Gastroesophageal sphincter (tissue), 3 donors: ENCODE results near the gene LAMTOR1.

Experiments
- POLR2A ChIP-seq, 2 donors: fragments of 450-650 bp; IDR thresholded peaks; one replicate each; pipeline ENCODE4 v1.6.1; 2017; ENCODE audit warnings: antibody characterized with exemption in 2 of 2, mild to moderate bottlenecking in 2 of 2, moderate library complexity in 1 of 2
- TF ChIP-seq, protein P1 (sequence below), 4 experiments: fragments of 200-600 bp in 2 of 4; fragments of 450-650 bp in 2 of 4; sonication (generic) in 1 of 4; IDR thresholded peaks; one replicate each; pipeline ENCODE4 v1.5.1; 2017 to 2019; ENCODE audit warnings: antibody characterized with exemption in 4 of 4, mild to moderate bottlenecking in 2 of 4, moderate library complexity in 2 of 4

DNA sequence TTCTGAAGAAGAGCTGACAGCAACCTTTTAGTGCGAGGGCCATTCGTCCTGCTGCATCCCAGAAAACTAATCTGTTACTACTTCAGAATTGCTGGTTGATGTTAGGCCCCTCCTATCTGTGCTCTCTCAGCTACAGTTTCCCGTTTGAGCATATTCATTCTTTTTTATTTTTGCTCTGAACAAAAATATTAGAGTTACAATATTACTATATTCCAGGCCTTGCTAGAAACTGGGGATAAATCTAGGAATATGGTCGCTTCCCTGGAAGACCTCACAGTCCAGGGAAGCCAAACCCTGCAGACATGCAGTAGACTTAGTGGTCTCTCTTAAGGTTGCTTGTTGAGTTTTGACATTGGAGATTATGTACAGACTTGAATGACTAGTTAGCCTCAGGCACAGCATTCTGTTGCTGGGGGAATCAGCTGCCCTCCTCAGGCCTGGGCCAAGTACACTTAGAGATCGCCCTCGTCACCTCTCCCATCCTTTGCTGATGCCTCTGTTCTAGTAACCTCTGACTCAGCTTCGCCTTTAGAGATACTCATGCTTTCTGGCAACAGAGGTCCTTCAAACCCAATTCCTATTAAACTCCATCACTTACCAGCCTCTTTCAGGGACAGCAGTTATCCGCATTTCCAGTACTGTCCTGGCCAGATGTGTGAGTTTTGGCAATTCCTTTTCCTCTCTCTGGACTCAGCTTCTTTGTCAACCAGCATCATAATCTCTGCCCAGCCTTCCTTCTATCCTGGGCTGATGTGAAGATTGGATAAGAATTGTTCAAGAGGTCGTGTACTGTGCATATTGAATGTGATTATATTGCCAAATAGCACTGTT lies 10.1 kb upstream of the LAMTOR1 start:
- TF ChIP-seq, protein P1, sequence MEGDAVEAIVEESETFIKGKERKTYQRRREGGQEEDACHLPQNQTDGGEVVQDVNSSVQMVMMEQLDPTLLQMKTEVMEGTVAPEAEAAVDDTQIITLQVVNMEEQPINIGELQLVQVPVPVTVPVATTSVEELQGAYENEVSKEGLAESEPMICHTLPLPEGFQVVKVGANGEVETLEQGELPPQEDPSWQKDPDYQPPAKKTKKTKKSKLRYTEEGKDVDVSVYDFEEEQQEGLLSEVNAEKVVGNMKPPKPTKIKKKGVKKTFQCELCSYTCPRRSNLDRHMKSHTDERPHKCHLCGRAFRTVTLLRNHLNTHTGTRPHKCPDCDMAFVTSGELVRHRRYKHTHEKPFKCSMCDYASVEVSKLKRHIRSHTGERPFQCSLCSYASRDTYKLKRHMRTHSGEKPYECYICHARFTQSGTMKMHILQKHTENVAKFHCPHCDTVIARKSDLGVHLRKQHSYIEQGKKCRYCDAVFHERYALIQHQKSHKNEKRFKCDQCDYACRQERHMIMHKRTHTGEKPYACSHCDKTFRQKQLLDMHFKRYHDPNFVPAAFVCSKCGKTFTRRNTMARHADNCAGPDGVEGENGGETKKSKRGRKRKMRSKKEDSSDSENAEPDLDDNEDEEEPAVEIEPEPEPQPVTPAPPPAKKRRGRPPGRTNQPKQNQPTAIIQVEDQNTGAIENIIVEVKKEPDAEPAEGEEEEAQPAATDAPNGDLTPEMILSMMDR (IDR thresholded peaks at IDR 0.05): no peak
- TF ChIP-seq POLR2A (IDR thresholded peaks at IDR 0.05): no peak
